Amygdala (tissue), 56 donors: ENCODE results near the gene PAGR1.
A peak's percentile ranks its signal among the peaks of the same experiment; 100 is the strongest.
"Not testable (repeated sequence)": the region's sequence is repeated elsewhere in the genome, so short reads cannot be mapped to it uniquely, and the experiment has no call there.

Experiments
- DNase-seq, 56 donors: peaks; one replicate each; lab custom pipeline; 2025; lab: John Stamatoyannopoulos, UW

PAGR1 gene

GRCh38 chr16:29860218-29860617 is 44.3 kb downstream of the PAGR1 start:
- no peak for DNase-seq

GRCh38 chr16:29862383-29862883 is 46.5 kb downstream of the PAGR1 start:
- peak in 14 of 56 donors; percentile 4 to 60 (median 32) for DNase-seq

GRCh38 chr16:29862884-29863668 is 47.1 kb downstream of the PAGR1 start, which contains the start of gene CDIPT:
CDIPT (minus strand) TSS chr16:29863226; CDS start chr16:29862857, 369 bp downstream.
- peak; percentile 22 to 99 (median 90) for DNase-seq

GRCh38 chr16:29863669-29863984 is 47.7 kb downstream of the PAGR1 start:
- DNase-seq, result peak in 1 of 56 donors; percentile 57

GRCh38 chr16:29864205-29864604 is 48.3 kb downstream of the PAGR1 start:
- no peak for DNase-seq

- DNase-seq, result peak in 1 of 56 donors; percentile 47
These were observed 52.6 kb downstream of the PAGR1 start for GRCh38 chr16:29868396-29869009.

GRCh38 chr16:29869067-29869466 is 53.1 kb downstream of the PAGR1 start:
- DNase-seq, result not testable (repeated sequence)
